GM23248 (cell line): ENCODE data around the gene SRPX. TPM values are rescaled to one million over a fixed set of nuclear protein-coding genes. Genes with fewer than 3 reads are reported as not detected.

ENCODE experiments used
- DNase-seq: peaks from one replicate; pipeline ENCODE4 v3.0.0-alpha.2; 2015
- H2AFZ ChIP-seq: fragments of 200-600 bp; sonication (generic); 2 replicates; pipeline ENCODE4 v1.6.1; 2016; ENCODE audit warnings: antibody characterized with exemption
- H3F3A ChIP-seq: fragments of 200-600 bp; sonication (generic); 2 replicates; pipeline ENCODE4 v1.6.1; 2016; ENCODE audit warnings: mild to moderate bottlenecking, antibody characterized with exemption, mixed run types; ENCODE audit not compliant: insufficient read depth
- H3K27ac ChIP-seq: fragments of 200-600 bp; sonication (generic); 2 replicates; pipeline ENCODE4 v1.5.1; 2016; ENCODE audit warnings: mild to moderate bottlenecking
- H3K27me3 ChIP-seq: fragments of 200-600 bp; sonication (generic); replicated peaks from 2 replicates; pipeline ENCODE4 v1.6.1; 2016; ENCODE audit warnings: mild to moderate bottlenecking; ENCODE audit not compliant: insufficient read depth
- H3K36me3 ChIP-seq: fragments of 200-600 bp; sonication (generic); 2 replicates; pipeline ENCODE4 v1.6.1; 2016; ENCODE audit warnings: low read depth, mild to moderate bottlenecking
- H3K4me1 ChIP-seq: fragments of 200-600 bp; sonication (generic); 2 replicates; pipeline ENCODE4 v1.6.1; 2016; ENCODE audit warnings: mild to moderate bottlenecking; ENCODE audit not compliant: insufficient read depth
- H3K4me2 ChIP-seq: fragments of 200-600 bp; sonication (generic); one replicate; pipeline ENCODE4 v1.6.1; 2016; ENCODE audit warnings: mild to moderate bottlenecking; ENCODE audit not compliant: unreplicated experiment
- H3K4me3 ChIP-seq: fragments of 200-600 bp; sonication (generic); 2 replicates; pipeline ENCODE4 v1.5.1; 2016; ENCODE audit warnings: mild to moderate bottlenecking
- H3K79me2 ChIP-seq: fragments of 200-600 bp; sonication (generic); 2 replicates; pipeline ENCODE4 v1.6.1; 2016; ENCODE audit warnings: mild to moderate bottlenecking; ENCODE audit not compliant: insufficient read depth
- H3K9ac ChIP-seq: fragments of 200-600 bp; sonication (generic); 2 replicates; pipeline ENCODE4 v1.6.1; 2016; ENCODE audit warnings: mild to moderate bottlenecking
- H3K9me2 ChIP-seq: fragments of 200-600 bp; sonication (generic); 2 replicates; pipeline ENCODE4 v1.6.1; 2016; ENCODE audit warnings: mixed run types, mild to moderate bottlenecking, moderate library complexity; ENCODE audit not compliant: insufficient read depth
- H3K9me3 ChIP-seq: fragments of 200-600 bp; sonication (generic); one replicate; pipeline ENCODE4 v1.6.1; 2017; ENCODE audit warnings: low read depth
- H4K20me1 ChIP-seq: fragments of 200-600 bp; sonication (generic); 2 replicates; pipeline ENCODE4 v1.6.0; 2016; ENCODE audit not compliant: insufficient read depth
- EZH2 ChIP-seq: fragments of 200-600 bp; sonication (generic); IDR thresholded peaks from 2 replicates; pipeline ENCODE4 v1.6.1; 2018; ENCODE audit warnings: antibody characterized with exemption, mild to moderate bottlenecking; ENCODE audit not compliant: insufficient read depth, poor library complexity, severe bottlenecking
- EZH2phosphoT487 ChIP-seq: fragments of 200-600 bp; sonication (generic); IDR thresholded peaks from 2 replicates; pipeline ENCODE4 v1.6.1; 2018; ENCODE audit warnings: antibody characterized with exemption, moderate library complexity, mild to moderate bottlenecking, low read depth; ENCODE audit not compliant: insufficient read depth
- WGBS, 2 experiments: methylation state at CpG; one replicate each; pipeline ENCODE4 v1.1.6; 2015 to 2017; ENCODE audit warnings: low lambda C conversion rate in 2 of 2, low coverage in 1 of 2; ENCODE audit errors: missing lambda C conversion rate in 2 of 2; 5-methylcytosine and 5-hydroxymethylcytosine counted together
- in situ Hi-C: fragments of 300-500 bp; cut with MboI; formaldehyde crosslinking; loops from 2 replicates; pipeline ENCODE4 v1.15.0; 2020
- polyA plus RNA-seq: library from polyadenylated mRNA; unstranded; fragments of >200 nt; fragmentation: Nextera tagmentation; extraction: Ambion mirVana; gene quantifications from 2 replicates; pipeline ENCODE4 v1.2.1, GENCODE V29; 2016
- total RNA-seq: library from RNA; depleted of rRNA; stranded (reverse); fragments of >200 nt; shearing (Covaris generic); gene quantifications from 2 replicates; pipeline ENCODE4 v1.2.3, GENCODE V29; 2014

Gene SRPX
- total and polyA plus RNA-seq, 2 experiments from 2014 or later = 75.7 to 82.2 TPM

GRCh38 chrX:38256019-38256418, 35.3 kb upstream of the SRPX start:
- in situ Hi-C loops = no loop called here
- Histone ChIP-seq H3K4me2 (no peak overlapping the region), H3K9me3 (no peaks in the 10 kb centered on the region), H3K27me3 (no peaks in the 10 kb centered on the region), H4K20me1 (no peaks in the 10 kb centered on the region), H3K79me2 (no peaks in the 10 kb centered on the region), H3K27ac (no peak overlapping the region), H3K4me1 (no peaks in the 10 kb centered on the region), H3K4me3 (no peak overlapping the region), H3K9me2 (no peaks in the 10 kb centered on the region), H3K36me3 (no peaks in the 10 kb centered on the region), H2AFZ (no peak overlapping the region), H3K9ac (no peak overlapping the region), H3F3A (no peaks in the 10 kb centered on the region)
- no peak for DNase-seq
- 98 to 100% methylated on average over 6 to 13 of the region's 30 CpGs for WGBS, 2 experiments
- no peak for TF ChIP-seq EZH2
- no peak for TF ChIP-seq EZH2phosphoT487

- in situ Hi-C loops = no loop called here
- no peaks in the 10 kb centered on the region for H3K9me3 ChIP-seq
- H3K79me2 ChIP-seq = no peaks in the 10 kb centered on the region
- H3K4me2 ChIP-seq = no peak overlapping the region
- no peak overlapping the region for H2AFZ ChIP-seq
- no peaks in the 10 kb centered on the region for H3F3A ChIP-seq
- no peak overlapping the region for H3K4me3 ChIP-seq
- no peaks in the 10 kb centered on the region for H3K36me3 ChIP-seq
- no peak for DNase-seq
- no peaks in the 10 kb centered on the region for H4K20me1 ChIP-seq
- no peak overlapping the region for H3K9ac ChIP-seq
- no peak for TF ChIP-seq EZH2phosphoT487
- TF ChIP-seq EZH2 = no peak
- no peaks in the 10 kb centered on the region for H3K9me2 ChIP-seq
- H3K27me3 ChIP-seq = no peaks in the 10 kb centered on the region
- H3K4me1 ChIP-seq = no peaks in the 10 kb centered on the region
- no peak overlapping the region for H3K27ac ChIP-seq
- WGBS, 2 experiments = 78 to 86% methylated on average over 2 of the region's 2 CpGs
These were observed 29.3 kb upstream of the SRPX start for GRCh38 chrX:38249965-38250364.

- Histone ChIP-seq H3K9me3 (no peaks in the 10 kb centered on the region), H3K4me2 (no peak overlapping the region), H3F3A (no peaks in the 10 kb centered on the region), H3K9me2 (no peaks in the 10 kb centered on the region), H4K20me1 (no peaks in the 10 kb centered on the region), H3K79me2 (no peaks in the 10 kb centered on the region), H3K4me1 (no peaks in the 10 kb centered on the region), H3K9ac (no peak overlapping the region), H2AFZ (no peak overlapping the region), H3K4me3 (no peak overlapping the region), H3K27me3 (no peaks in the 10 kb centered on the region), H3K36me3 (no peaks in the 10 kb centered on the region), H3K27ac (no peak overlapping the region)
- no peak for DNase-seq
- 97 to 100% methylated on average over 2 of the region's 2 CpGs for WGBS, 2 experiments
- in situ Hi-C loops = no loop called here
- no peak for TF ChIP-seq EZH2
- TF ChIP-seq EZH2phosphoT487 = no peak
These were observed 26.4 kb upstream of the SRPX start for GRCh38 chrX:38247051-38247450.

GRCh38 chrX:38240541-38240940, 19.9 kb upstream of the SRPX start:
- H3K36me3 ChIP-seq = no peaks in the 10 kb centered on the region
- no peak overlapping the region for H3K4me2 ChIP-seq
- no peaks in the 10 kb centered on the region for H3K79me2 ChIP-seq
- no peak overlapping the region for H3K9ac ChIP-seq
- H3K9me3 ChIP-seq = no peaks in the 10 kb centered on the region
- 0 out of 2 replicates have a peak, but pooled peaks cover 5% of the 10 kb centered on the region for H3K4me1 ChIP-seq
- H3K27me3 ChIP-seq = no peaks in the 10 kb centered on the region
- no peaks in the 10 kb centered on the region for H4K20me1 ChIP-seq
- H3K4me3 ChIP-seq = no peak overlapping the region
- DNase-seq = no peak
- H3K9me2 ChIP-seq = no peaks in the 10 kb centered on the region
- no peak for TF ChIP-seq EZH2
- no peak for TF ChIP-seq EZH2phosphoT487
- H3K27ac ChIP-seq = no peak overlapping the region
- WGBS, 2 experiments = 56 to 59% methylated on average over 2 of the region's 2 CpGs
- no peaks in the 10 kb centered on the region for H3F3A ChIP-seq
- in situ Hi-C loops = no loop called here
- H2AFZ ChIP-seq = no peak overlapping the region

GRCh38 chrX:38236901-38237615, 16.4 kb upstream of the SRPX start:
- H2AFZ ChIP-seq = no peak overlapping the region
- no peaks in the 10 kb centered on the region for H3K79me2 ChIP-seq
- H3F3A ChIP-seq = peaks cover 29% of the 10 kb centered on the region
- DNase-seq = peak; percentile 16
- no peaks in the 10 kb centered on the region for H3K9me3 ChIP-seq
- no peaks in the 10 kb centered on the region for H3K36me3 ChIP-seq
- H3K4me1 ChIP-seq = peaks cover 29% of the 10 kb centered on the region
- H3K4me3 ChIP-seq = no peak overlapping the region
- H3K4me2 ChIP-seq = no peak overlapping the region
- WGBS, 2 experiments = 85 to 87% methylated on average over 6 of the region's 6 CpGs
- in situ Hi-C loops = no loop called here
- H3K9ac ChIP-seq = no peak overlapping the region
- H3K27me3 ChIP-seq = no peaks in the 10 kb centered on the region
- no peaks in the 10 kb centered on the region for H3K9me2 ChIP-seq
- H3K27ac ChIP-seq = no peak overlapping the region
- H4K20me1 ChIP-seq = no peaks in the 10 kb centered on the region
- TF ChIP-seq EZH2 = no peak
- TF ChIP-seq EZH2phosphoT487 = no peak
